Stomach (tissue), 9 donors: ENCODE results near the gene CNBP. TPM values are rescaled to one million over a fixed set of nuclear protein-coding genes. Genes with fewer than 3 reads are reported as not detected.

ENCODE experiments used
- DNase-seq, 2 donors: peaks; one replicate each; pipeline versions ENCODE4 v3.0.0 to v3.0.0-alpha.2; 2013 to 2019
- H3K27ac ChIP-seq, 5 donors: fragments of 200-600 bp in 4 of 5; sonication (generic) in 4 of 5; one replicate each; pipeline ENCODE4 v1.5.1; 2013 to 2019; ENCODE audit warnings: mild to moderate bottlenecking in 1 of 5, moderate library complexity in 1 of 5
- H3K27me3 ChIP-seq, 3 donors: fragments of 200-600 bp; sonication (generic); one replicate each; pipeline ENCODE4 v1.5.1; 2017 to 2019; ENCODE audit warnings: mixed run types in 1 of 3
- H3K36me3 ChIP-seq, 4 donors: fragments of 200-600 bp; sonication (generic); 1 replicate in 3 of 4; 2 replicates in 1 of 4; pipeline ENCODE4 v1.5.1; 2016 to 2019
- H3K4me1 ChIP-seq, 4 donors: fragments of 200-600 bp; sonication (generic); one replicate each; pipeline ENCODE4 v1.5.1; 2016 to 2019
- H3K4me3 ChIP-seq, 4 donors: fragments of 200-600 bp; sonication (generic) in 3 of 4; one replicate each; pipeline ENCODE4 v1.5.1; 2016 to 2019; ENCODE audit warnings: mild to moderate bottlenecking in 1 of 4
- H3K9me3 ChIP-seq, 4 donors: fragments of 200-600 bp; sonication (generic); one replicate each; pipeline ENCODE4 v1.5.1; 2016 to 2019
- EP300 ChIP-seq: sonication (generic); formaldehyde crosslinking; IDR thresholded peaks from one replicate; pipeline ENCODE4 v1.6.1; 2017; ENCODE audit warnings: antibody characterized with exemption
- POLR2A ChIP-seq, 4 donors: fragments of 450-650 bp; IDR thresholded peaks; one replicate each; pipeline ENCODE4 v1.6.1; 2016; ENCODE audit warnings: antibody characterized with exemption in 4 of 4, control low read depth in 2 of 4, mild to moderate bottlenecking in 1 of 4, moderate library complexity in 1 of 4
- POLR2AphosphoS5 ChIP-seq, 3 donors: sonication (generic); formaldehyde crosslinking; IDR thresholded peaks; one replicate each; pipeline ENCODE4 v1.6.1; 2016; ENCODE audit warnings: antibody characterized with exemption in 3 of 3
- WGBS, 5 donors: extraction: QIAGEN DNeasy Blood & Tissue Kit in 3 of 5; methylation state at CpG; one replicate each; pipeline versions ENCODE4 v1.1.5 to v1.1.7; 2013 to 2018; 5-methylcytosine and 5-hydroxymethylcytosine counted together
- intact Hi-C: fragments of 100-400 bp; cut with DNase I; formaldehyde crosslinking; loops from one replicate; pipeline ENCODE4 v1.15.1; 2023; ENCODE audit warnings: low total_unique reads
- polyA plus RNA-seq, 3 donors: library from polyadenylated mRNA; stranded (reverse); fragments of 200-250 nt; gene quantifications; one replicate each; pipeline ENCODE4 v1.2.3, GENCODE V29; 2013
- total RNA-seq, 5 donors: library from RNA; depleted of rRNA; stranded (reverse); fragments of >200 nt; gene quantifications; one replicate each; pipeline versions ENCODE4 v1.1.0 to v1.2.3, GENCODE V29; 2014 to 2016
- TF ChIP-seq, protein P1 (sequence below), 7 experiments: fragments of 450-650 bp in 4 of 7; fragments of 200-600 bp in 3 of 7; sonication (generic) in 3 of 7; IDR thresholded peaks; one replicate each; pipeline ENCODE4 v1.5.1; 2016 to 2019; ENCODE audit warnings: antibody characterized with exemption in 7 of 7, control low read depth in 2 of 7, mild to moderate bottlenecking in 1 of 7
- donor health status: healthy with polysubstance abuse.
- donor health status: Bipolar disorder and iron deficiency.
- donor health status: healthy.

The CNBP gene
- total and polyA plus RNA-seq, 8 donors = 185 to 537 (median 319) TPM

DNA sequence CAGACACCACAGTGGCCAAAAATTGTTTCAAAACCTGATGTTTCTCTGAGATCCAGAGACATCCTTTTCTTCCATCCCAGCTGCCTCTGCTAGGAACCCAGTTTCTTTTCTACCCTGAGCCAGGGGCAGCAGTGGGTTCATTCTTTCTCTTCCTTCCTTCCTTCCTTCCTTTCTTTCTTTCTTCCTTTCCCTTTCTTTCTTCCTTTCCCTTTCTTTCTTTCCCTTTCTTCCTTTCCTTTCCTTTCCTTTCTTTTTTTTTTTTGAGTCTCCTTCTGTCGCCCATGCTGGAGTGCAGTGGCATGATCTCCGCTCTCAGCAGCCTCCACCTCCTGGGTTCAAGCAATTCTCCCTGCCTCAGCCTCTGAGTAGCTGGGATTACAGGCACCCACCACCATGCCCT is 35.0 kb upstream of the CNBP start:
- WGBS, 5 donors = 94 to 100% (median 97%) methylated on average over 2 of the region's 2 CpGs; no CpG with 5 or more reads in 1 of the 5 donors
- Histone ChIP-seq H3K9me3 (no peaks in the 10 kb centered on the region), H3K27me3 (no peaks in the 10 kb centered on the region), H3K36me3 (no peaks in the 10 kb centered on the region), H3K4me3 (no peak overlapping the region), H3K27ac (no peak overlapping the region), H3K4me1 (no peaks in the 10 kb centered on the region)
- intact Hi-C loops = no loop called here
- no peak for DNase-seq
- TF ChIP-seq, protein P1, sequence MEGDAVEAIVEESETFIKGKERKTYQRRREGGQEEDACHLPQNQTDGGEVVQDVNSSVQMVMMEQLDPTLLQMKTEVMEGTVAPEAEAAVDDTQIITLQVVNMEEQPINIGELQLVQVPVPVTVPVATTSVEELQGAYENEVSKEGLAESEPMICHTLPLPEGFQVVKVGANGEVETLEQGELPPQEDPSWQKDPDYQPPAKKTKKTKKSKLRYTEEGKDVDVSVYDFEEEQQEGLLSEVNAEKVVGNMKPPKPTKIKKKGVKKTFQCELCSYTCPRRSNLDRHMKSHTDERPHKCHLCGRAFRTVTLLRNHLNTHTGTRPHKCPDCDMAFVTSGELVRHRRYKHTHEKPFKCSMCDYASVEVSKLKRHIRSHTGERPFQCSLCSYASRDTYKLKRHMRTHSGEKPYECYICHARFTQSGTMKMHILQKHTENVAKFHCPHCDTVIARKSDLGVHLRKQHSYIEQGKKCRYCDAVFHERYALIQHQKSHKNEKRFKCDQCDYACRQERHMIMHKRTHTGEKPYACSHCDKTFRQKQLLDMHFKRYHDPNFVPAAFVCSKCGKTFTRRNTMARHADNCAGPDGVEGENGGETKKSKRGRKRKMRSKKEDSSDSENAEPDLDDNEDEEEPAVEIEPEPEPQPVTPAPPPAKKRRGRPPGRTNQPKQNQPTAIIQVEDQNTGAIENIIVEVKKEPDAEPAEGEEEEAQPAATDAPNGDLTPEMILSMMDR (IDR thresholded peaks at IDR 0.05) = no peak
- TF ChIP-seq EP300 = no peak

DNA sequence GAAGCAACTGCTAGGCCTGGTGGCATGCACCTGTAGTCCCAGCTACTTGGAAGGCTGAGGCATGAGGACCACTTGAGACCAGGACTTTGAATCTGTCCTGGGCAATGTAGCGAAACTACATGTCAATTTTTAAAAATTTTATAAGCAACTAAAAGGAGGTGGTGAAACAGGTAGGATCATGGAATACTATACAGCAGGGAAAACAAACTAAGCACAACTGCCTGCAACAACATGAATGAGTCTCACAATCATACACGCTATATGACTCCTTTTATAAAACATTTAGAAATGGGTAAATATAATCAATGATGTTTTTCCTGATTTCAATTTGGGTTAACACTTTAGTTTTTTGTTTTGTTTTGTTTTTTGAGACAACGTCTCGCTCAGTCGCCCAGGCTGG is 29.5 kb upstream of the CNBP start:
- no peaks in the 10 kb centered on the region for H3K9me3 ChIP-seq
- H3K27me3 ChIP-seq = no peaks in the 10 kb centered on the region
- H3K4me1 ChIP-seq = peaks cover 6 to 16% (median 13%) of the 10 kb centered on the region in 4 donors
- DNase-seq = no peak
- intact Hi-C loops = no loop called here
- TF ChIP-seq POLR2AphosphoS5 (IDR thresholded peaks at IDR 0.05) (no peak), EP300 (no peak), POLR2A (IDR thresholded peaks at IDR 0.05) (no peak)
- TF ChIP-seq, protein P1 (IDR thresholded peaks at IDR 0.05) = no peak
- no peak overlapping the region for H3K4me3 ChIP-seq
- H3K27ac ChIP-seq = no peak overlapping the region
- 93 to 98% (median 97%) methylated on average over 5 of the region's 5 CpGs for WGBS, 5 donors
- no peaks in the 10 kb centered on the region for H3K36me3 ChIP-seq

DNA sequence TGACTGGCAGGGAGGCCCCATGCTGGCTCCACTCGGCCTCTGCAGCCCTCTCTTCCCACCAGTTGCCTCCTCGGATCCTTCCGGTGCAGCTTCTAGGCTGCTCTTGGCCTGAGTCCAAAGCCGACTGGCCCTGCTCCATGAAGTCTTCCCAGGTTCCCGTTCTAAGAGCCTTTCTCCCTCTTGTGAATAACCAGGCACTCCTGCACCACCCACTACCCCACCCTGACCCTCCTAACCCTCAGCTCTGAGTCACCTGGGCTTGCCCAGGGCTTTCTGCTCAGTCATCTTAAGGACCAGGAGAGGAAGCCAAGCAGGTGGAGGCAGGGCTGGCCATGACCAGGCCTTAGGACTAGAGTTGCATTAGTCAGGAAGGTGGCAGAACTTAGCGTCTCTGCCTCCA is 28.1 kb upstream of the CNBP start:
- WGBS, 5 donors = 9 to 19% (median 12%) methylated on average over 6 of the region's 6 CpGs
- peak overlapping the region; percentile 30 to 76 (median 66) for H3K27ac ChIP-seq
- intact Hi-C loops = no loop called here

DNA sequence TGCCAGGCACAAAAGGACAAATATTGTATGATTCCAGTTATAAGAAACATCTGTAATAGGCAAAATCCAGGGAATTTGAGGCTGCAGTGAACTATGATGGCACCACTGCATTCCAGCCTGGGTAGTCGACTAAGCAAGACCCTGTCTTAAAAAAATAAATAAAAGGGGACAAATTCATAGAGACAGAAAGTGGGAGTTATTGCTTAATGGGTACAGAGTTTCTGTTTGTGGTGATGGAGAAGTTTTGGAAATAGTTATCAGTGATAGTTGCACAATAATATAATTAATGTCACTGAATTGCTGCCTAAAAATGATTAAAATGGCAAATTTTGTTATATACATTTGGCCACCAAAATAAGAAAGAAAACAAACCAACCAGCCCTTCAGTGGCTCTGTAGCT is 27.6 kb upstream of the CNBP start:
- Histone ChIP-seq H3K4me3 (no peak overlapping the region), H3K9me3 (no peaks in the 10 kb centered on the region), H3K27ac (peak overlapping the region; percentile 30 to 76 (median 66)), H3K36me3 (no peaks in the 10 kb centered on the region), H3K27me3 (no peaks in the 10 kb centered on the region), H3K4me1 (peaks cover 6 to 19% (median 15%) of the 10 kb centered on the region in 4 donors)
- no peak for TF ChIP-seq POLR2AphosphoS5 (IDR thresholded peaks at IDR 0.05)
- TF ChIP-seq EP300 = no peak
- TF ChIP-seq, protein P1 (IDR thresholded peaks at IDR 0.05) = no peak
- TF ChIP-seq POLR2A (IDR thresholded peaks at IDR 0.05) = no peak
- WGBS, 5 donors = 57 to 76% (median 64%) methylated on average over 1 of the region's 1 CpG
- DNase-seq = no peak
- intact Hi-C loops = no loop called here

More for the DNA sequence above, 28.1 kb upstream of the CNBP start:
- peak; percentile 86 to 90 for DNase-seq
- H3K4me3 ChIP-seq = no peak overlapping the region
- H3K36me3 ChIP-seq = no peaks in the 10 kb centered on the region
- no peaks in the 10 kb centered on the region for H3K9me3 ChIP-seq
- H3K4me1 ChIP-seq = peaks cover 6 to 19% (median 14%) of the 10 kb centered on the region in 4 donors
- H3K27me3 ChIP-seq = no peaks in the 10 kb centered on the region
- TF ChIP-seq POLR2AphosphoS5 (IDR thresholded peaks at IDR 0.05) (peak in 2 of 3 donors; percentile 61 to 89), EP300 (no peak)
- TF ChIP-seq, protein P1 (IDR thresholded peaks at IDR 0.05) = no peak
